B cell (primary cell): ENCODE data around the gene PCSK6. TPM values are rescaled to one million over a fixed set of nuclear protein-coding genes. Genes with fewer than 3 reads are reported as not detected.

Source experiments
- ATAC-seq: fragments of 200-7000 bp; cut with Tn5 transposase; one replicate; pipeline ENCODE4 v1.10.0; 2021; ENCODE audit warnings: low read depth, mild to moderate bottlenecking, moderate number of reproducible peaks, moderate library complexity
- CTCF ChIA-PET: fragments of 350-600 bp; sonication (Branson Sonifier 250); formaldehyde crosslinking; loops from one replicate; lab custom pipeline; 2021; ENCODE audit warnings: antibody characterized with exemption, inconsistent platforms; lab: Charles Lee
- POLR2A ChIA-PET: fragments of 350-600 bp; sonication (Branson Sonifier 250); formaldehyde crosslinking; loops from one replicate; lab custom pipeline; 2021; ENCODE audit warnings: antibody characterized with exemption; lab: Charles Lee
- DNase-seq: peaks from one replicate; pipeline ENCODE4 v3.0.0; 2013
- H2AFZ ChIP-seq: 2 replicates; pipeline ENCODE4 v1.6.1; 2012; ENCODE audit warnings: mild to moderate bottlenecking, low read depth, low read length; ENCODE audit not compliant: insufficient read depth, poor library complexity, severe bottlenecking
- H3K27ac ChIP-seq, 2 donors: 1 replicate in 1 of 2; 2 replicates in 1 of 2; pipeline ENCODE4 v1.5.1; 2012 to 2013; ENCODE audit warnings: low read length in 2 of 2, mild to moderate bottlenecking in 2 of 2, moderate library complexity in 1 of 2
- H3K27me3 ChIP-seq, 4 experiments: fragments of 200-600 bp in 1 of 4; sonication (generic) in 1 of 4; replicated peaks in 1 of 4; 1 replicate in 2 of 4; 2 replicates in 2 of 4; pipeline versions ENCODE4 v1.6.1 to v1.7.0; 2013 to 2016; ENCODE audit warnings: low read length in 3 of 4, mild to moderate bottlenecking in 2 of 4, mixed read lengths in 1 of 4, moderate library complexity in 1 of 4; ENCODE audit not compliant: insufficient read depth in 4 of 4, control insufficient read depth in 3 of 4; ENCODE audit errors: control extremely low read depth in 1 of 4
- H3K36me3 ChIP-seq, 2 experiments: replicated peaks in 1 of 2; 1 replicate in 1 of 2; 2 replicates in 1 of 2; pipeline versions ENCODE4 v1.6.1 to v1.7.1; 2013; ENCODE audit warnings: low read length in 1 of 2; ENCODE audit not compliant: insufficient read depth in 2 of 2, control insufficient read depth in 1 of 2; ENCODE audit errors: control extremely low read depth in 1 of 2, extremely low read depth in 1 of 2
- H3K4me1 ChIP-seq, 2 donors: fragments of 200-600 bp in 1 of 2; sonication (generic) in 1 of 2; 1 replicate in 1 of 2; 2 replicates in 1 of 2; pipeline versions ENCODE4 v1.5.1 to v1.6.1; 2013 to 2017; ENCODE audit warnings: low read length in 2 of 2; ENCODE audit not compliant: control insufficient read depth in 2 of 2, insufficient read depth in 2 of 2
- H3K4me2 ChIP-seq: replicated peaks from 2 replicates; pipeline ENCODE3; 2012; ENCODE audit warnings: mild to moderate bottlenecking, low read depth, low read length; ENCODE audit not compliant: poor library complexity, severe bottlenecking
- H3K4me3 ChIP-seq, 5 experiments: fragments of 200-600 bp in 1 of 5; sonication (generic) in 1 of 5; 1 replicate in 3 of 5; 2 replicates in 2 of 5; pipeline versions ENCODE4 v1.5.1 to v1.7.0; 2011 to 2016; ENCODE audit warnings: low read length in 4 of 5, mild to moderate bottlenecking in 4 of 5, low read depth in 2 of 5, control low read depth in 1 of 5, moderate library complexity in 1 of 5; ENCODE audit not compliant: insufficient read depth in 1 of 5; ENCODE audit errors: control extremely low read depth in 1 of 5, extremely low read depth in 1 of 5
- H3K79me2 ChIP-seq: fragments of 200-600 bp; sonication (generic); one replicate; pipeline ENCODE4 v1.6.0; 2016; ENCODE audit warnings: low read length; ENCODE audit not compliant: control insufficient read depth, insufficient read depth
- H3K9ac ChIP-seq: fragments of 200-600 bp; sonication (generic); 2 replicates; pipeline ENCODE4 v1.6.1; 2017; ENCODE audit warnings: mild to moderate bottlenecking, low read length, moderate library complexity
- H3K9me3 ChIP-seq, 3 donors: one replicate each; pipeline versions ENCODE4 v1.6.1 to v1.7.1; 2013; ENCODE audit warnings: low read length in 2 of 3; ENCODE audit not compliant: control insufficient read depth in 2 of 3, insufficient read depth in 1 of 3; ENCODE audit errors: control extremely low read depth in 1 of 3
- H4K20me1 ChIP-seq: 2 replicates; pipeline ENCODE4 v1.6.0; 2012; ENCODE audit warnings: mild to moderate bottlenecking, low read length; ENCODE audit not compliant: insufficient read depth, control insufficient read depth, poor library complexity, severe bottlenecking
- H3K27ac Mint-ChIP-seq: one replicate; pipeline ENCODE4 v1.8.0; 2021; ENCODE audit warnings: mixed read lengths
- H3K27me3 Mint-ChIP-seq: one replicate; pipeline ENCODE4 v1.8.0; 2021; ENCODE audit warnings: mixed read lengths
- H3K4me1 Mint-ChIP-seq: one replicate; pipeline ENCODE4 v1.8.0; 2021; ENCODE audit warnings: mixed read lengths
- H3K4me3 Mint-ChIP-seq: one replicate; pipeline ENCODE4 v1.8.0; 2021; ENCODE audit warnings: mixed read lengths
- H3K9me3 Mint-ChIP-seq: one replicate; pipeline ENCODE4 v1.8.0; 2022; ENCODE audit warnings: mixed read lengths; ENCODE audit not compliant: insufficient read depth
- CTCF ChIP-seq: fragments of 200-600 bp; IDR thresholded peaks from one replicate; pipeline ENCODE4 v1.8.0; 2022; ENCODE audit warnings: antibody characterized with exemption, mild to moderate bottlenecking
- EZH2 ChIP-seq: IDR thresholded peaks from 2 replicates; pipeline ENCODE4 v1.6.1; 2012; ENCODE audit warnings: borderline replicate concordance, low read depth, mild to moderate bottlenecking, moderate library complexity, low read length; ENCODE audit not compliant: insufficient read depth, poor library complexity, severe bottlenecking
- WGBS: methylation state at CpG from one replicate; pipeline ENCODE4 v1.1.5; 2013; ENCODE audit warnings: missing lambda C conversion rate; ENCODE audit not compliant: insufficient coverage; 5-methylcytosine and 5-hydroxymethylcytosine counted together
- intact Hi-C: fragments of 100-400 bp; cut with micrococcal nuclease; formaldehyde crosslinking; loops from one replicate; pipeline ENCODE4 v1.10.0; 2022
- polyA plus RNA-seq: library from polyadenylated mRNA; depleted of rRNA; stranded (reverse); fragments of >200 nt; gene quantifications from 2 replicates; pipeline ENCODE4 v1.2.3, GENCODE V29; 2012
- total RNA-seq, 2 donors: library from RNA; stranded (reverse); fragments of 120-200 nt in 1 of 2; gene quantifications; 1 replicate in 1 of 2; 2 replicates in 1 of 2; pipeline versions ENCODE4 v1.2.3 to v1.2.4, GENCODE V29; 2013 to 2022

The PCSK6 gene
- total and polyA plus RNA-seq, 2 donors (not counting 1 experiment from before 2014, with no cell fraction given) = 0.66 to 1.6 TPM

- CTCF ChIA-PET = no interaction called here
- TF ChIP-seq CTCF = no peak
- no peak for TF ChIP-seq EZH2
- WGBS = 79% methylated on average over 12 of the region's 18 CpGs
- no peak overlapping the region for H3K27ac Mint-ChIP-seq
- POLR2A ChIA-PET = no interaction called here
- Histone ChIP-seq H3K4me2 (no peak overlapping the region), H3K27ac (no peak overlapping the region), H3K9me3 (peaks cover 0 to 6% (median 0%) of the 10 kb centered on the region in 3 donors), H3K4me3 (no peak overlapping the region), H4K20me1 (no peaks in the 10 kb centered on the region), H3K27me3 (peaks cover 0 to 47% (median 9%) of the 10 kb centered on the region in 4 experiments), H3K36me3 (no peaks in the 10 kb centered on the region), H3K79me2 (no peaks in the 10 kb centered on the region), H2AFZ (no peak overlapping the region), H3K4me1 (peaks cover 5 to 9% of the 10 kb centered on the region in 2 donors), H3K9ac (no peak overlapping the region)
- peaks cover 15% of the 10 kb centered on the region for H3K4me1 Mint-ChIP-seq
- H3K9me3 Mint-ChIP-seq = no peaks in the 10 kb centered on the region
- intact Hi-C loops = no loop called here
- peaks cover 66% of the 10 kb centered on the region for H3K27me3 Mint-ChIP-seq
- no peak overlapping the region for H3K4me3 Mint-ChIP-seq
- DNase-seq (no peak), ATAC-seq (no peak)
These were observed 2.5 kb upstream of the PCSK6 start for GRCh38 chr15:101491734-101492640.
